Femur (tissue), 1 donor: Measurements from ENCODE around the gene GNG12.
"Not testable (repeated sequence)": the region's sequence is repeated elsewhere in the genome, so short reads cannot be mapped to it uniquely, and the experiment has no call there.

ENCODE experiments used
- DNase-seq: peaks from one replicate; pipeline ENCODE4 v3.0.0-alpha.2; 2017

Gene GNG12

GRCh38 chr1:67675800-67676199, 157.5 kb downstream of the GNG12 start:
- no peak for DNase-seq

GRCh38 chr1:67674260-67675011, 158.8 kb downstream of the GNG12 start:
- peak; percentile 83 for DNase-seq

GRCh38 chr1:67673468-67674201, 159.6 kb downstream of the GNG12 start:
- no peak for DNase-seq

- no peak for DNase-seq
These were observed 160.9 kb downstream of the GNG12 start for GRCh38 chr1:67672260-67672803.

- DNase-seq = no peak
These were observed 164.6 kb downstream of the GNG12 start for GRCh38 chr1:67668660-67669059.

- no peak for DNase-seq
These were observed 166.6 kb downstream of the GNG12 start for GRCh38 chr1:67666636-67667035.

- DNase-seq = not testable (repeated sequence)
These were observed 168.0 kb downstream of the GNG12 start for GRCh38 chr1:67665307-67665706.

GRCh38 chr1:67664048-67664447, 169.2 kb downstream of the GNG12 start:
- no peak for DNase-seq

- no peak for DNase-seq
These were observed 170.4 kb downstream of the GNG12 start for GRCh38 chr1:67662884-67663283.

GRCh38 chr1:67659229-67659628, 174.0 kb downstream of the GNG12 start:
- DNase-seq = no peak

- DNase-seq = not testable (repeated sequence)
These were observed 176.1 kb downstream of the GNG12 start for GRCh38 chr1:67657152-67657551.

GRCh38 chr1:67655581-67655980, 177.7 kb downstream of the GNG12 start:
- no peak for DNase-seq

GRCh38 chr1:67653304-67653703, 180.0 kb downstream of the GNG12 start:
- no peak for DNase-seq

- DNase-seq = no peak
These were observed 180.5 kb downstream of the GNG12 start for GRCh38 chr1:67652800-67653199.
